ENCODE data around the gene STRADB.

- TF ChIP-seq, protein P1, sequence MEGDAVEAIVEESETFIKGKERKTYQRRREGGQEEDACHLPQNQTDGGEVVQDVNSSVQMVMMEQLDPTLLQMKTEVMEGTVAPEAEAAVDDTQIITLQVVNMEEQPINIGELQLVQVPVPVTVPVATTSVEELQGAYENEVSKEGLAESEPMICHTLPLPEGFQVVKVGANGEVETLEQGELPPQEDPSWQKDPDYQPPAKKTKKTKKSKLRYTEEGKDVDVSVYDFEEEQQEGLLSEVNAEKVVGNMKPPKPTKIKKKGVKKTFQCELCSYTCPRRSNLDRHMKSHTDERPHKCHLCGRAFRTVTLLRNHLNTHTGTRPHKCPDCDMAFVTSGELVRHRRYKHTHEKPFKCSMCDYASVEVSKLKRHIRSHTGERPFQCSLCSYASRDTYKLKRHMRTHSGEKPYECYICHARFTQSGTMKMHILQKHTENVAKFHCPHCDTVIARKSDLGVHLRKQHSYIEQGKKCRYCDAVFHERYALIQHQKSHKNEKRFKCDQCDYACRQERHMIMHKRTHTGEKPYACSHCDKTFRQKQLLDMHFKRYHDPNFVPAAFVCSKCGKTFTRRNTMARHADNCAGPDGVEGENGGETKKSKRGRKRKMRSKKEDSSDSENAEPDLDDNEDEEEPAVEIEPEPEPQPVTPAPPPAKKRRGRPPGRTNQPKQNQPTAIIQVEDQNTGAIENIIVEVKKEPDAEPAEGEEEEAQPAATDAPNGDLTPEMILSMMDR (IDR thresholded peaks at IDR 0.05; ENCODE audit: extremely low read depth in 1 of 2, insufficient read depth in 1 of 2, low read depth in 1 of 2, low read length in 2 of 2) = no peak
- TF ChIP-seq POLR2A (IDR thresholded peaks at IDR 0.05; ENCODE audit: low read depth, low read length) = no peak
- TF ChIP-seq POLR2AphosphoS5 (IDR thresholded peaks at IDR 0.05; ENCODE audit: insufficient read depth, low read depth, low read length) = no peak
- TF ChIP-seq GATA2 (IDR thresholded peaks at IDR 0.05; ENCODE audit: insufficient read depth, insufficient read length, low read depth, low read length) = no peak
- TF ChIP-seq FOS (IDR thresholded peaks at IDR 0.05; ENCODE audit: borderline replicate concordance, insufficient read depth, low read length) = no peak
- no peak for TF ChIP-seq JUN (IDR thresholded peaks at IDR 0.05; ENCODE audit: borderline replicate concordance, insufficient read depth, insufficient read length, low read depth)
- no peak for TF ChIP-seq EZH2 (IDR thresholded peaks at IDR 0.05; ENCODE audit: borderline replicate concordance, low read depth, low read length, severe bottlenecking)
These were observed 42.6 kb upstream of the STRADB start for GRCh38 chr2:201408931-201409330.

Data from endothelial cell of umbilical vein (primary cell).